Left lung (tissue), 10 donors: ENCODE measurements around the gene GEMIN2. TPM values are rescaled to one million over a fixed set of nuclear protein-coding genes. Genes with fewer than 3 reads are reported as not detected.

Source experiments
- ATAC-seq: fragments of 200-7000 bp; cut with Tn5 transposase; one replicate; pipeline ENCODE4 v1.9.1; 2020; ENCODE audit warnings: moderate library complexity
- DNase-seq, 4 donors: peaks; one replicate each; pipeline ENCODE4 v3.0.0-alpha.2; 2013 to 2020
- H3K27ac ChIP-seq, 2 donors: fragments of 200-600 bp; sonication (generic) in 1 of 2; one replicate each; pipeline versions ENCODE4 v1.5.0 to v1.8.0; 2020 to 2021
- H3K27me3 ChIP-seq, 2 donors: fragments of 200-600 bp; sonication (generic) in 1 of 2; one replicate each; pipeline versions ENCODE4 v1.5.0 to v1.8.0; 2020 to 2021
- H3K36me3 ChIP-seq, 2 donors: fragments of 200-600 bp; sonication (generic) in 1 of 2; one replicate each; pipeline versions ENCODE4 v1.5.0 to v1.8.0; 2020 to 2021
- H3K4me1 ChIP-seq, 2 donors: fragments of 200-600 bp; one replicate each; pipeline ENCODE4 v1.8.0; 2021
- H3K4me3 ChIP-seq, 2 donors: fragments of 200-600 bp; sonication (generic) in 1 of 2; one replicate each; pipeline versions ENCODE4 v1.5.0 to v1.8.0; 2020 to 2021; ENCODE audit warnings: mild to moderate bottlenecking in 1 of 2
- H3K9me3 ChIP-seq, 2 donors: fragments of 200-600 bp; sonication (generic) in 1 of 2; one replicate each; pipeline versions ENCODE4 v1.5.0 to v1.8.0; 2020 to 2021
- CTCF ChIP-seq, 2 donors: fragments of 200-600 bp; sonication (generic) in 1 of 2; IDR thresholded peaks; one replicate each; pipeline versions ENCODE4 v1.5.0 to v1.8.0; 2021; ENCODE audit warnings: antibody characterized with exemption in 2 of 2
- intact Hi-C, 2 donors: fragments of 100-400 bp; cut with DNase I; formaldehyde crosslinking; loops; one replicate each; pipeline versions ENCODE4 v1.11.2 to v1.14.2; 2022
- polyA plus RNA-seq, 6 donors: library from polyadenylated mRNA; unstranded; fragments of 120-200 nt; gene quantifications; one replicate each; pipeline ENCODE4 v1.2.1, GENCODE V29; 2013; ENCODE audit not compliant: insufficient read length in 6 of 6
- total RNA-seq, 2 donors: library from RNA; stranded (reverse); fragmentation: NEBNext Ultra II Directional; extraction: Animal tissue kit (Norgen Biotek cat#: 25700); gene quantifications; one replicate each; pipeline ENCODE4 v1.2.1, GENCODE V29; 2021
- donor health status: DM: no; HTN: yes; CAD: no.
- donor health status: DM: no; HTN: no; CAD: no.

GEMIN2 gene
- total and polyA plus RNA-seq, 8 donors: 7.3 to 26.9 (median 23.1) TPM

DNA sequence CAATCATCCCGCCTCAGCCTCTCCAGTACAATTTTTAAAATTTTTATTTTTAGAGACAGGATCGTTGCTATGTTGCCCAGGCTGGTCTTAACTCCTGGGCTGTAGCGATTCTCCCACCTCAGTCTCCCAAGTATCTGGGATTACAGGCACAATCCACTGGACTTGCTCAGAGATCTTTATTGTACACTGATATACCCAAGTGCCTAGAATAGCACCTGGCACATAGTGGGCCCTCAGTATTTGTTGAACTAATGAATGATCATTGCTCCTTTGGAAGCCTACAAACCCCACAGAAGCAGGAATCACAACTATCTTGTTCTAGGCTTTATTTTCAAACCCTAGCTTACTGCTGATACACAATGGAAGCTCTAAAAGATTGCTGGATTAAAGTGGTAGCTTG lies 59.1 kb downstream of the GEMIN2 start:
- H3K27ac ChIP-seq: no peak overlapping the region
- no peak for TF ChIP-seq CTCF (IDR thresholded peaks at IDR 0.05)
- H3K27me3 ChIP-seq: no peaks in the 10 kb centered on the region
- DNase-seq: no peak
- H3K9me3 ChIP-seq: no peaks in the 10 kb centered on the region
- H3K4me1 ChIP-seq: peaks cover 0 to 48% of the 10 kb centered on the region in 2 donors
- intact Hi-C loops: no loop called here
- ATAC-seq: no peak
- no peak overlapping the region for H3K4me3 ChIP-seq
- H3K36me3 ChIP-seq: peaks cover 3 to 20% of the 10 kb centered on the region in 2 donors

DNA sequence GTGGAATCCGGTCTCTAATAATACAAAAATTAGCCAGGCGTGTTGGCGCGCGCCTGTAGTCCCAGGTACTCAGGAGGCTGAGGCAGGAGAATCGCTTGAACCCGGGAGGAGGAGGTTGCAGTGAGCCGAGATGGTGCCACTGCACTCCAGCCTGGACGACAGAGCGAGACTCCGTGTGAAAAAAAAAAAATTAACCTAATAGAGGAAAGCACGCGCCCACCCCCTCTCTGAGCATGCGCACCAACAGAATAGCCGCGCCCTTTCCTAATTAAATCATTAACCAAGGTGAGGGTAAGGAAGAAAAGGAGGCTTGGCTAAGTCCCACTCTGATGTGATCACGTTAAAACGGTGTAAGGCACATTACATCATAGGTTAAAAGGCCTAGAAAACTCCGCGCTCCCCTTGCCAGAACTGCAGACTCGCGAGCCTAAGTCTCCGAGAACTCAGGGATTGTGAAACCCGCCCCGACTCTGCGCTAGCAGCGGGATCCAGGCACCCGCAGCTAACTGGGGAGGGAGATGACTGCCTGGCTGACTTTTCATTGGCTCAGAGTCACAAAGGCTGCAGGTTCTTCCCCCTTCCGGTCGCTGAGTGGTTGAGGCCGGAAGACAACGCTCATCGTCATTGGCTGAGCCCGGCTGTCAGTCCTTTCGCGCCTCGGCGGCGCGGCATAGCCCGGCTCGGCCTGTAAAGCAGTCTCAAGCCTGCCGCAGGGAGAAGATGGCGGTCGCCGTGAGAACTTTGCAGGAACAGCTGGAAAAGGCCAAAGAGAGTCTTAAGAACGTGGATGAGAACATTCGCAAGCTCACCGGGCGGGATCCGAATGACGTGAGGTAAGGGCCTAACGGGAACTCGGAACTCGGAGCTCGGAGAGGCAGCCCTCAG lies 60.7 kb downstream of the GEMIN2 start, which contains the start of gene PNN:
TSS of gene PNN (plus strand) at position 695 of the 885 bp plus-strand sequence. CDS start at position 721, 26 bp downstream.
- DNase-seq: peak; percentile 96 to 99 (median 98)
- H3K4me3 ChIP-seq: peak within 1 kb of the TSS; percentile 91 to 100
- H3K27ac ChIP-seq: peak within 1 kb of the TSS; percentile 93 to 94
- peak; percentile 96 for ATAC-seq
- no peak for TF ChIP-seq CTCF (IDR thresholded peaks at IDR 0.05)
- H3K36me3 ChIP-seq: peaks cover 4 to 36% of the 10 kb centered on the region in 2 donors
- intact Hi-C loops: no loop called here
- H3K4me1 ChIP-seq: peaks cover 0 to 35% of the 10 kb centered on the region in 2 donors
- H3K27me3 ChIP-seq: no peaks in the 10 kb centered on the region
- no peaks in the 10 kb centered on the region for H3K9me3 ChIP-seq

- Histone ChIP-seq H3K9me3 (no peaks in the 10 kb centered on the region), H3K27ac (peak overlapping the region; percentile 93 to 94), H3K27me3 (no peaks in the 10 kb centered on the region), H3K4me3 (peak overlapping the region; percentile 91 to 100), H3K4me1 (peaks cover 0 to 35% of the 10 kb centered on the region in 2 donors), H3K36me3 (peaks cover 4 to 44% of the 10 kb centered on the region in 2 donors)
- ATAC-seq (peak; percentile 24), DNase-seq (peak in 2 of 4 donors; percentile 47 to 87)
- intact Hi-C loops: no loop called here
- no peak for TF ChIP-seq CTCF (IDR thresholded peaks at IDR 0.05)
These were observed 61.5 kb downstream of the GEMIN2 start for GRCh38 chr14:39175445-39176262.

DNA sequence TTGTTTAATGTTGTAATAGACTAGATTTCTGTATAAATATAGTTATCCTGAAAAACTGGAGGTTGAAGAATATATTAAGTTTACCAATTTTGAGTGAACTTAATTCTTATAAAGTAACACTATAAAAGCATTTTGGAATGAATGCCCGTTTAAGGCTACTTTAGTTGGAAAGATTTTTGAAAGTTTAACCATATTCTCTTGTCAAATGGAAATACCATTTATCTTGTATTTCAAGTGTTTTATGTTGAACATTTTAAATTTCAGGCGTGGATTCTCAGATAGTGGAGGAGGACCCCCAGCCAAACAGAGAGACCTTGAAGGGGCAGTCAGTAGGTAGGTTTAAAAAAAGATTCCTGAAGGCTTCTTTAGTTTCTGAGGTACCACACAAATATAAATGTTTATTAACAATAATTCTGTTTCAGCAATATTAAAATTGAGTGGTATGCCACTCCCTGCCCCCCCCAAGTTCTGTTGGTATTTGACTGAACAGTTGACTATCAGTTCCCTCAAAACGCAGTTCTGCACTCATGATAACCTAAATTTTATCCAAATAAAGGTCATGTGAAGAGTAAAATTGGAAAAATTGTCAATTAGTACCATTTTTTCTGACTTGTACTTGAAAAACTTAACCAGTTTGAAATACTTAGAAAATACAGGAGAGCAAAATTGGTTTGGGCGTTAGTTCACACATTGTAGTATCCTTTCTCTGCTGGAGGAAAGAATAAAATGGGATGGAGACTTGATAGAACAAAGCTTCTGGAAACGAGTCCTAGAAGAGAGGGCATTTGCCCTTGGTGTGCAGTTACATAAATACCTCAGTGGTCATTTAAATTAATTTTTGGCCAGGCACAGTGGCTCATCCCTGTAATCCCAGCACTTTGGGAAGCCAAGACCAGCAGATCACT lies 62.4 kb downstream of the GEMIN2 start:
- H3K4me1 ChIP-seq: peaks cover 0 to 29% of the 10 kb centered on the region in 2 donors
- intact Hi-C loops: no loop called here

More for the DNA sequence above, 62.4 kb downstream of the GEMIN2 start:
- DNase-seq (no peak), ATAC-seq (no peak)
- no peaks in the 10 kb centered on the region for H3K27me3 ChIP-seq
- peak overlapping the region; percentile 91 to 100 for H3K4me3 ChIP-seq
- peaks cover 4 to 53% of the 10 kb centered on the region in 2 donors for H3K36me3 ChIP-seq
- TF ChIP-seq CTCF (IDR thresholded peaks at IDR 0.05): no peak
- H3K27ac ChIP-seq: peak overlapping the region in 1 of 2 donors; percentile 93
- H3K9me3 ChIP-seq: no peaks in the 10 kb centered on the region
